Effector memory CD4-positive, alpha-beta T cell (primary cell): ENCODE data around the gene DNM1L.

ENCODE experiments used
- DNase-seq, 3 donors: peaks; one replicate each; pipeline ENCODE4 v3.0.0-alpha.2; 2020
- H3K27ac ChIP-seq: 2 replicates; pipeline ENCODE4 v1.7.0; 2013; ENCODE audit warnings: mild to moderate bottlenecking, low read length, moderate library complexity; ENCODE audit not compliant: insufficient read depth, poor library complexity, severe bottlenecking
- H3K27me3 ChIP-seq: replicated peaks from 2 replicates; pipeline ENCODE4 v1.7.0; 2013; ENCODE audit warnings: mild to moderate bottlenecking, low read length; ENCODE audit not compliant: insufficient read depth, control insufficient read depth, poor library complexity, severe bottlenecking
- H3K36me3 ChIP-seq: 2 replicates; pipeline ENCODE4 v1.7.0; 2013; ENCODE audit warnings: mild to moderate bottlenecking, low read length, moderate library complexity; ENCODE audit not compliant: control insufficient read depth, insufficient read depth
- H3K4me1 ChIP-seq: 2 replicates; pipeline ENCODE4 v1.7.0; 2013; ENCODE audit warnings: low read length, mild to moderate bottlenecking; ENCODE audit not compliant: control insufficient read depth, insufficient read depth, poor library complexity, severe bottlenecking
- H3K4me3 ChIP-seq: 2 replicates; pipeline ENCODE4 v1.7.0; 2013; ENCODE audit warnings: low read length, low read depth, mild to moderate bottlenecking; ENCODE audit not compliant: insufficient read depth, poor library complexity, severe bottlenecking
- H3K9me3 ChIP-seq: 2 replicates; pipeline ENCODE4 v1.7.0; 2013; ENCODE audit warnings: mild to moderate bottlenecking, low read length, moderate library complexity; ENCODE audit not compliant: control insufficient read depth

Gene DNM1L

GRCh38 chr12:32773691-32774090 is 94.6 kb downstream of the DNM1L start:
- Histone ChIP-seq H3K36me3 (no peaks in the 10 kb centered on the region), H3K4me3 (no peak overlapping the region), H3K9me3 (no peaks in the 10 kb centered on the region), H3K27ac (no peak overlapping the region), H3K4me1 (no peaks in the 10 kb centered on the region), H3K27me3 (no peaks in the 10 kb centered on the region)
- no peak for DNase-seq

DNA sequence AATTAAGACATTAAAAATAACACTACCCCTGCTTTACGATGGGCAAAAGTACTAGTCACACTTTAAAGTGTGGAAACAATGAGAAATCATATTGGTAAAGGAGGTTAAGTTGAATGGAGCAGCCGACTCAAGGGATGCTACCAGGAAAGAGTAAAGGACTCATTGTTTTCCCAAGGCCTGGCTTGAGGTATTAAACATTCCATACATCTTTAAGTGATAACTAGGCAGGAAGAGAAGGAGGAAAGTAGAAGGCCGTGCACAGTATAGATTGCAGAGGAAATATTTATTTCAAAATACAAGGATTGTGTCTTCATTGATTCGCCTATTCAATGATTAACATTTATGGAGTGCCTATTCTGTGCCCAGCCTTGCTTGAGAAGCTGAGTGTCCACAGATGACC is 97.2 kb downstream of the DNM1L start:
- no peaks in the 10 kb centered on the region for H3K4me1 ChIP-seq
- H3K36me3 ChIP-seq = no peaks in the 10 kb centered on the region
- H3K9me3 ChIP-seq = no peaks in the 10 kb centered on the region
- no peak overlapping the region for H3K27ac ChIP-seq
- H3K4me3 ChIP-seq = no peak overlapping the region
- no peaks in the 10 kb centered on the region for H3K27me3 ChIP-seq
- no peak for DNase-seq

DNA sequence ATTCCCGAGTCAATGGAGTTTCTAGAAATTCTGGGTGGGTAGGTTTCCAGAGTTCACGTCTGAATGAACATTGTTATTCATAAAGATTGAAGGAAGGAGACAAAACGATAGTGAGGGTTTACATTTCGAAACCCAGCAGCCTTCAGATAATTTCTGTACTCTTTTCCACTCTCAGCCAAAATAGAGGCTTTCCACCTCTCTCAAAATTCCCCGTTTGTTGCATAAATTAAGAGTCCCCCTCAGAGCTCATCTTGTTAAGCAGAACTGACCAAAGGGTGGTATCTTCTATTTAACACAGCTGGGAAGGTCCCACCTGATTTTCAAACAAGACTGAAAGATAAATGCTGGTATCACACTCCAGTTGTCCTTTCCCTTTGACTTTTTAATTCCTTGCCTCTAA is 98.1 kb downstream of the DNM1L start:
- Histone ChIP-seq H3K36me3 (no peaks in the 10 kb centered on the region), H3K4me3 (no peak overlapping the region), H3K9me3 (no peaks in the 10 kb centered on the region), H3K27me3 (no peaks in the 10 kb centered on the region), H3K27ac (no peak overlapping the region), H3K4me1 (no peaks in the 10 kb centered on the region)
- no peak for DNase-seq

- H3K36me3 ChIP-seq = no peaks in the 10 kb centered on the region
- H3K9me3 ChIP-seq = no peaks in the 10 kb centered on the region
- H3K27ac ChIP-seq = no peak overlapping the region
- no peaks in the 10 kb centered on the region for H3K27me3 ChIP-seq
- H3K4me3 ChIP-seq = no peak overlapping the region
- H3K4me1 ChIP-seq = no peaks in the 10 kb centered on the region
- DNase-seq = no peak
Measured at GRCh38 chr12:32777691-32778175, 98.6 kb downstream of the DNM1L start.

GRCh38 chr12:32780071-32780470 is 101.0 kb downstream of the DNM1L start:
- H3K4me1 ChIP-seq = no peaks in the 10 kb centered on the region
- H3K4me3 ChIP-seq = no peak overlapping the region
- no peaks in the 10 kb centered on the region for H3K36me3 ChIP-seq
- no peaks in the 10 kb centered on the region for H3K9me3 ChIP-seq
- no peak overlapping the region for H3K27ac ChIP-seq
- DNase-seq = no peak
- H3K27me3 ChIP-seq = no peaks in the 10 kb centered on the region

- no peak for DNase-seq
- Histone ChIP-seq H3K4me3 (no peak overlapping the region), H3K36me3 (no peaks in the 10 kb centered on the region), H3K4me1 (no peaks in the 10 kb centered on the region), H3K27ac (no peak overlapping the region), H3K9me3 (no peaks in the 10 kb centered on the region), H3K27me3 (no peaks in the 10 kb centered on the region)
Measured at GRCh38 chr12:32783029-32783428, 103.9 kb downstream of the DNM1L start.

DNA sequence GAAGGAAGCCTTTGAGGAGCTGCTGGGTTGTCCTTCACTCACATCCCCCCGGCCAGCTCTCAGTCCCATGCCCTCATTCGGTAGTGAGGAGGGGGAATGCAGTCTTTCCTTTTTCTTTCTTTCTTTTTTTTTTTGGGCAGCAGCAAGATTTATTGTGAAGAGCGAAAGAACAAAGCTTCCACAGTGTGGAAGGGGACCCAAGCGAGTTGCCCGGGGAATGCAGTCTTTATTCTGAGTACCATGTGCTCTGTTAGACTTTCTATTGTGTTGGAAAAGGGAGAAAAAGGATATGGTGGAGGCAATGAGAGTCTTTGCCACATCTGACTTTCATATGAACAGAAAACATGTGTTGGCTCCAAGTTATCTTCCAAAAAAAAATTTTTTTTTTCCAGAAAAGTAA is 106.5 kb downstream of the DNM1L start:
- no peak for DNase-seq
- no peak overlapping the region for H3K27ac ChIP-seq
- H3K9me3 ChIP-seq = no peaks in the 10 kb centered on the region
- H3K27me3 ChIP-seq = no peaks in the 10 kb centered on the region
- H3K36me3 ChIP-seq = no peaks in the 10 kb centered on the region
- no peak overlapping the region for H3K4me3 ChIP-seq
- no peaks in the 10 kb centered on the region for H3K4me1 ChIP-seq

- no peak overlapping the region for H3K4me3 ChIP-seq
- DNase-seq = no peak
- H3K36me3 ChIP-seq = no peaks in the 10 kb centered on the region
- H3K27ac ChIP-seq = no peak overlapping the region
- no peaks in the 10 kb centered on the region for H3K9me3 ChIP-seq
- H3K27me3 ChIP-seq = no peaks in the 10 kb centered on the region
- no peaks in the 10 kb centered on the region for H3K4me1 ChIP-seq
Measured at GRCh38 chr12:32788405-32788804, 109.3 kb downstream of the DNM1L start.

GRCh38 chr12:32789446-32789845 is 110.3 kb downstream of the DNM1L start:
- Histone ChIP-seq H3K36me3 (no peaks in the 10 kb centered on the region), H3K27ac (no peak overlapping the region), H3K4me1 (no peaks in the 10 kb centered on the region), H3K9me3 (no peaks in the 10 kb centered on the region), H3K4me3 (no peak overlapping the region), H3K27me3 (no peaks in the 10 kb centered on the region)
- no peak for DNase-seq

- H3K4me3 ChIP-seq = no peak overlapping the region
- no peaks in the 10 kb centered on the region for H3K36me3 ChIP-seq
- H3K4me1 ChIP-seq = no peaks in the 10 kb centered on the region
- DNase-seq = no peak
- no peaks in the 10 kb centered on the region for H3K9me3 ChIP-seq
- no peaks in the 10 kb centered on the region for H3K27me3 ChIP-seq
- H3K27ac ChIP-seq = no peak overlapping the region
Measured at GRCh38 chr12:32789916-32790315, 110.8 kb downstream of the DNM1L start.

- no peaks in the 10 kb centered on the region for H3K36me3 ChIP-seq
- H3K4me3 ChIP-seq = no peak overlapping the region
- DNase-seq = no peak
- no peaks in the 10 kb centered on the region for H3K9me3 ChIP-seq
- H3K27me3 ChIP-seq = no peaks in the 10 kb centered on the region
- H3K4me1 ChIP-seq = no peaks in the 10 kb centered on the region
- H3K27ac ChIP-seq = no peak overlapping the region
Measured at GRCh38 chr12:32794281-32794680, 115.2 kb downstream of the DNM1L start.
